Thyroid gland (tissue), 4 donors: ENCODE results near the gene COX6A1.

Experiments
- POLR2A ChIP-seq, 2 donors: fragments of 450-650 bp; IDR thresholded peaks; one replicate each; pipeline ENCODE4 v1.6.1; 2017; ENCODE audit warnings: antibody characterized with exemption in 2 of 2, mild to moderate bottlenecking in 2 of 2, moderate library complexity in 1 of 2
- TF ChIP-seq, protein P1 (sequence below), 6 experiments: fragments of 200-600 bp in 3 of 6; fragments of 450-650 bp in 3 of 6; sonication (generic) in 3 of 6; IDR thresholded peaks; one replicate each; pipeline ENCODE4 v1.5.1; 2016 to 2019; ENCODE audit warnings: antibody characterized with exemption in 6 of 6, mild to moderate bottlenecking in 2 of 6, inconsistent platforms in 1 of 6, moderate library complexity in 1 of 6

GRCh38 chr12:120438495-120439198 lies 734 bp downstream of the COX6A1 start:
- TF ChIP-seq, protein P1, sequence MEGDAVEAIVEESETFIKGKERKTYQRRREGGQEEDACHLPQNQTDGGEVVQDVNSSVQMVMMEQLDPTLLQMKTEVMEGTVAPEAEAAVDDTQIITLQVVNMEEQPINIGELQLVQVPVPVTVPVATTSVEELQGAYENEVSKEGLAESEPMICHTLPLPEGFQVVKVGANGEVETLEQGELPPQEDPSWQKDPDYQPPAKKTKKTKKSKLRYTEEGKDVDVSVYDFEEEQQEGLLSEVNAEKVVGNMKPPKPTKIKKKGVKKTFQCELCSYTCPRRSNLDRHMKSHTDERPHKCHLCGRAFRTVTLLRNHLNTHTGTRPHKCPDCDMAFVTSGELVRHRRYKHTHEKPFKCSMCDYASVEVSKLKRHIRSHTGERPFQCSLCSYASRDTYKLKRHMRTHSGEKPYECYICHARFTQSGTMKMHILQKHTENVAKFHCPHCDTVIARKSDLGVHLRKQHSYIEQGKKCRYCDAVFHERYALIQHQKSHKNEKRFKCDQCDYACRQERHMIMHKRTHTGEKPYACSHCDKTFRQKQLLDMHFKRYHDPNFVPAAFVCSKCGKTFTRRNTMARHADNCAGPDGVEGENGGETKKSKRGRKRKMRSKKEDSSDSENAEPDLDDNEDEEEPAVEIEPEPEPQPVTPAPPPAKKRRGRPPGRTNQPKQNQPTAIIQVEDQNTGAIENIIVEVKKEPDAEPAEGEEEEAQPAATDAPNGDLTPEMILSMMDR (IDR thresholded peaks at IDR 0.05) = no peak
- no peak for TF ChIP-seq POLR2A (IDR thresholded peaks at IDR 0.05)
